B cell (primary cell): Measurements from ENCODE around the gene EDC4. TPM values are rescaled to one million over a fixed set of nuclear protein-coding genes. Genes with fewer than 3 reads are reported as not detected.

Source experiments
- ATAC-seq: fragments of 200-7000 bp; cut with Tn5 transposase; one replicate; pipeline ENCODE4 v1.10.0; 2021; ENCODE audit warnings: low read depth, mild to moderate bottlenecking, moderate number of reproducible peaks, moderate library complexity
- CTCF ChIA-PET: fragments of 350-600 bp; sonication (Branson Sonifier 250); formaldehyde crosslinking; loops from one replicate; lab custom pipeline; 2021; ENCODE audit warnings: antibody characterized with exemption, inconsistent platforms; lab: Charles Lee
- POLR2A ChIA-PET: fragments of 350-600 bp; sonication (Branson Sonifier 250); formaldehyde crosslinking; loops from one replicate; lab custom pipeline; 2021; ENCODE audit warnings: antibody characterized with exemption; lab: Charles Lee
- DNase-seq: peaks from one replicate; pipeline ENCODE4 v3.0.0; 2013
- H2AFZ ChIP-seq: 2 replicates; pipeline ENCODE4 v1.6.1; 2012; ENCODE audit warnings: mild to moderate bottlenecking, low read depth, low read length; ENCODE audit not compliant: insufficient read depth, poor library complexity, severe bottlenecking
- H3K27ac ChIP-seq, 2 donors: 1 replicate in 1 of 2; 2 replicates in 1 of 2; pipeline ENCODE4 v1.5.1; 2012 to 2013; ENCODE audit warnings: low read length in 2 of 2, mild to moderate bottlenecking in 2 of 2, moderate library complexity in 1 of 2
- H3K27me3 ChIP-seq, 4 experiments: fragments of 200-600 bp in 1 of 4; sonication (generic) in 1 of 4; replicated peaks in 1 of 4; 1 replicate in 2 of 4; 2 replicates in 2 of 4; pipeline versions ENCODE4 v1.6.1 to v1.7.0; 2013 to 2016; ENCODE audit warnings: low read length in 3 of 4, mild to moderate bottlenecking in 2 of 4, mixed read lengths in 1 of 4, moderate library complexity in 1 of 4; ENCODE audit not compliant: insufficient read depth in 4 of 4, control insufficient read depth in 3 of 4; ENCODE audit errors: control extremely low read depth in 1 of 4
- H3K36me3 ChIP-seq, 2 experiments: replicated peaks in 1 of 2; 1 replicate in 1 of 2; 2 replicates in 1 of 2; pipeline versions ENCODE4 v1.6.1 to v1.7.1; 2013; ENCODE audit warnings: low read length in 1 of 2; ENCODE audit not compliant: insufficient read depth in 2 of 2, control insufficient read depth in 1 of 2; ENCODE audit errors: control extremely low read depth in 1 of 2, extremely low read depth in 1 of 2
- H3K4me1 ChIP-seq, 2 donors: fragments of 200-600 bp in 1 of 2; sonication (generic) in 1 of 2; 1 replicate in 1 of 2; 2 replicates in 1 of 2; pipeline versions ENCODE4 v1.5.1 to v1.6.1; 2013 to 2017; ENCODE audit warnings: low read length in 2 of 2; ENCODE audit not compliant: control insufficient read depth in 2 of 2, insufficient read depth in 2 of 2
- H3K4me2 ChIP-seq: replicated peaks from 2 replicates; pipeline ENCODE3; 2012; ENCODE audit warnings: mild to moderate bottlenecking, low read depth, low read length; ENCODE audit not compliant: poor library complexity, severe bottlenecking
- H3K4me3 ChIP-seq, 5 experiments: fragments of 200-600 bp in 1 of 5; sonication (generic) in 1 of 5; 1 replicate in 3 of 5; 2 replicates in 2 of 5; pipeline versions ENCODE4 v1.5.1 to v1.7.0; 2011 to 2016; ENCODE audit warnings: low read length in 4 of 5, mild to moderate bottlenecking in 4 of 5, low read depth in 2 of 5, control low read depth in 1 of 5, moderate library complexity in 1 of 5; ENCODE audit not compliant: insufficient read depth in 1 of 5; ENCODE audit errors: control extremely low read depth in 1 of 5, extremely low read depth in 1 of 5
- H3K79me2 ChIP-seq: fragments of 200-600 bp; sonication (generic); one replicate; pipeline ENCODE4 v1.6.0; 2016; ENCODE audit warnings: low read length; ENCODE audit not compliant: control insufficient read depth, insufficient read depth
- H3K9ac ChIP-seq: fragments of 200-600 bp; sonication (generic); 2 replicates; pipeline ENCODE4 v1.6.1; 2017; ENCODE audit warnings: mild to moderate bottlenecking, low read length, moderate library complexity
- H3K9me3 ChIP-seq, 3 donors: one replicate each; pipeline versions ENCODE4 v1.6.1 to v1.7.1; 2013; ENCODE audit warnings: low read length in 2 of 3; ENCODE audit not compliant: control insufficient read depth in 2 of 3, insufficient read depth in 1 of 3; ENCODE audit errors: control extremely low read depth in 1 of 3
- H4K20me1 ChIP-seq: 2 replicates; pipeline ENCODE4 v1.6.0; 2012; ENCODE audit warnings: mild to moderate bottlenecking, low read length; ENCODE audit not compliant: insufficient read depth, control insufficient read depth, poor library complexity, severe bottlenecking
- H3K27ac Mint-ChIP-seq: one replicate; pipeline ENCODE4 v1.8.0; 2021; ENCODE audit warnings: mixed read lengths
- H3K27me3 Mint-ChIP-seq: one replicate; pipeline ENCODE4 v1.8.0; 2021; ENCODE audit warnings: mixed read lengths
- H3K4me1 Mint-ChIP-seq: one replicate; pipeline ENCODE4 v1.8.0; 2021; ENCODE audit warnings: mixed read lengths
- H3K4me3 Mint-ChIP-seq: one replicate; pipeline ENCODE4 v1.8.0; 2021; ENCODE audit warnings: mixed read lengths
- H3K9me3 Mint-ChIP-seq: one replicate; pipeline ENCODE4 v1.8.0; 2022; ENCODE audit warnings: mixed read lengths; ENCODE audit not compliant: insufficient read depth
- EZH2 ChIP-seq: IDR thresholded peaks from 2 replicates; pipeline ENCODE4 v1.6.1; 2012; ENCODE audit warnings: borderline replicate concordance, low read depth, mild to moderate bottlenecking, moderate library complexity, low read length; ENCODE audit not compliant: insufficient read depth, poor library complexity, severe bottlenecking
- WGBS: methylation state at CpG from one replicate; pipeline ENCODE4 v1.1.5; 2013; ENCODE audit warnings: missing lambda C conversion rate; ENCODE audit not compliant: insufficient coverage; 5-methylcytosine and 5-hydroxymethylcytosine counted together
- intact Hi-C: fragments of 100-400 bp; cut with micrococcal nuclease; formaldehyde crosslinking; loops from one replicate; pipeline ENCODE4 v1.10.0; 2022
- polyA plus RNA-seq: library from polyadenylated mRNA; depleted of rRNA; stranded (reverse); fragments of >200 nt; gene quantifications from 2 replicates; pipeline ENCODE4 v1.2.3, GENCODE V29; 2012
- total RNA-seq, 2 donors: library from RNA; stranded (reverse); fragments of 120-200 nt in 1 of 2; gene quantifications; 1 replicate in 1 of 2; 2 replicates in 1 of 2; pipeline versions ENCODE4 v1.2.3 to v1.2.4, GENCODE V29; 2013 to 2022
- TF ChIP-seq, protein P1 (sequence below): fragments of 200-600 bp; IDR thresholded peaks from one replicate; pipeline ENCODE4 v1.8.0; 2022; ENCODE audit warnings: antibody characterized with exemption, mild to moderate bottlenecking

The EDC4 gene
- total and polyA plus RNA-seq, 2 donors (not counting 1 experiment from before 2014, with no cell fraction given), result 84.5 to 95.1 TPM

DNA sequence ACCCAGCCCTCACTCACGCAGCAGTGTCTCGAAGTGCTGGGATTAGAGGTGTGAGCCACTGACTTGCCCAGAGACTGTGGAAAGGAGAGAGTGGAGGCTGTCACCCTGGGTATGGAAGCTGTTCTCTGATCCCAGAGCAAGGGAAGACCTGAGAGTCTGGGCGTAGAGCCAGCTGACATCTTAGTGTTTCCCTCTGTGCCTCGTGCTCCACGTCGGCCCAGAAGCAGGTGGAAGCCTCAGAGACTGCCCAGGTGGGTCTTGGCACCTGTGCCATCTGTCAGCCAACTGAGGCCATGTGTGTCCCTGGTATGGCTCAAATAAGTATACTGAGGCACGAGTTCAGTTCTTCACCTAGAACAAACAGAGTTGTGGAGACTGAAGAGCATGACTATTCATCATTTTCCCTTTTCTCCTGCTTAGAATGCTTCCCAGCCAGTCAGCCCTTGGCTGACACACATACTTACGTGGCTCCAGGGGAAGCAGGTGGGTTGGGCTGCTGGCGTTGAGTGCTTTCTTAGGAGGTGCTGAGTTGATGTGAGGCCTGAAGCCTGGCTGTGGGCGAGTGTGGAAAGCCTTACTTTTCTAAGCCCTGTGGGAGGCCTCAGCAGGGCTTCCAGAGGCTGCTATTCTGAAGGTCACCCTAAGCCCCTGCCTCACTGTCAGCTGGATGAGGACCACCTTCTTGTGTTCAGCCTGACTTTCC lies 50.7 kb downstream of the EDC4 start:
- H3K4me1 Mint-ChIP-seq, result peaks cover 24% of the 10 kb centered on the region
- H3K27me3 Mint-ChIP-seq, result no peaks in the 10 kb centered on the region
- H3K9me3 Mint-ChIP-seq, result no peaks in the 10 kb centered on the region
- Histone ChIP-seq H3K4me3 (no peak overlapping the region), H2AFZ (no peak overlapping the region), H3K27me3 (no peaks in the 10 kb centered on the region), H3K4me1 (peaks cover 9 to 27% of the 10 kb centered on the region in 2 donors), H3K79me2 (peaks cover 52% of the 10 kb centered on the region), H4K20me1 (peaks cover 38% of the 10 kb centered on the region), H3K9me3 (no peaks in the 10 kb centered on the region), H3K36me3 (peaks cover 0 to 25% of the 10 kb centered on the region in 2 experiments), H3K9ac (no peak overlapping the region), H3K4me2 (no peak overlapping the region), H3K27ac (no peak overlapping the region)
- no peak for TF ChIP-seq EZH2
- TF ChIP-seq, protein P1, sequence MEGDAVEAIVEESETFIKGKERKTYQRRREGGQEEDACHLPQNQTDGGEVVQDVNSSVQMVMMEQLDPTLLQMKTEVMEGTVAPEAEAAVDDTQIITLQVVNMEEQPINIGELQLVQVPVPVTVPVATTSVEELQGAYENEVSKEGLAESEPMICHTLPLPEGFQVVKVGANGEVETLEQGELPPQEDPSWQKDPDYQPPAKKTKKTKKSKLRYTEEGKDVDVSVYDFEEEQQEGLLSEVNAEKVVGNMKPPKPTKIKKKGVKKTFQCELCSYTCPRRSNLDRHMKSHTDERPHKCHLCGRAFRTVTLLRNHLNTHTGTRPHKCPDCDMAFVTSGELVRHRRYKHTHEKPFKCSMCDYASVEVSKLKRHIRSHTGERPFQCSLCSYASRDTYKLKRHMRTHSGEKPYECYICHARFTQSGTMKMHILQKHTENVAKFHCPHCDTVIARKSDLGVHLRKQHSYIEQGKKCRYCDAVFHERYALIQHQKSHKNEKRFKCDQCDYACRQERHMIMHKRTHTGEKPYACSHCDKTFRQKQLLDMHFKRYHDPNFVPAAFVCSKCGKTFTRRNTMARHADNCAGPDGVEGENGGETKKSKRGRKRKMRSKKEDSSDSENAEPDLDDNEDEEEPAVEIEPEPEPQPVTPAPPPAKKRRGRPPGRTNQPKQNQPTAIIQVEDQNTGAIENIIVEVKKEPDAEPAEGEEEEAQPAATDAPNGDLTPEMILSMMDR, result no peak
- H3K4me3 Mint-ChIP-seq, result no peak overlapping the region
- no peak for ATAC-seq
- no peak overlapping the region for H3K27ac Mint-ChIP-seq
- CTCF ChIA-PET, result interaction anchor here (0.8 to 1.3 kb wide), 4 partner anchors 12 to 108 kb away, joined by 3 to 4 read pairs (median 3); no protein-coding TSS in a partner anchor
- POLR2A ChIA-PET, result interaction anchor here (0.7 kb wide), 1 partner anchor 77 kb away, joined by 5 read pairs; no protein-coding TSS in a partner anchor
- 89% methylated on average over 10 of the region's 10 CpGs for WGBS
- intact Hi-C loops, result no loop called here
- DNase-seq, result no peak
